GM04504 (cell line): ENCODE results near the gene FHIT.

Source experiments
- DNase-seq: peaks from one replicate; pipeline ENCODE4 v3.0.0-alpha.2; 2012; ENCODE audit warnings: low read depth

The FHIT gene

GRCh38 chr3:60216462-60217075, 1034.7 kb downstream of the FHIT start:
- DNase-seq = no peak

DNA sequence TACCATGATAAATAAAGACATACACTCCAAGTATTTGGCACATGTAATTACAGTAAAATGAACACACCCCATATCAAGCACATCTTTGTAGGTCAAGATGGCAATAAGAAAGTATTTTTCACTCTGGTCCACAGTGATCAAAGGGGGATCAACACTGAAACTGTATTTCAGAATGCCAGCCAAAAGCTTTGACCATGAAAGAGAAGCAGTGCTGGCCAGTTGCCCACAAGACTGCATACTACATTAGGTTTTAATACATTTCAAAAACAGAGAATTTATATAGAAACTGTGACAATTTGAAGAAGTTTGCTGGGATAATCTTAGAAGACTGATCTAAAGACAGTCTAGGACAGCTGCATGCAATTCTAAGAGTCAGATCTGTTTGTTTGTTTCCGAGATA, 1035.3 kb downstream of the FHIT start:
- no peak for DNase-seq

GRCh38 chr3:60207905-60208304, 1043.3 kb downstream of the FHIT start:
- DNase-seq = no peak

GRCh38 chr3:60206206-60206605, 1045.0 kb downstream of the FHIT start:
- no peak for DNase-seq

- DNase-seq = no peak
Observed at GRCh38 chr3:60202052-60202726, 1049.1 kb downstream of the FHIT start.

GRCh38 chr3:60199306-60199705, 1051.9 kb downstream of the FHIT start:
- DNase-seq = no peak

- no peak for DNase-seq
Observed at GRCh38 chr3:60198179-60198720, 1053.0 kb downstream of the FHIT start.

DNA sequence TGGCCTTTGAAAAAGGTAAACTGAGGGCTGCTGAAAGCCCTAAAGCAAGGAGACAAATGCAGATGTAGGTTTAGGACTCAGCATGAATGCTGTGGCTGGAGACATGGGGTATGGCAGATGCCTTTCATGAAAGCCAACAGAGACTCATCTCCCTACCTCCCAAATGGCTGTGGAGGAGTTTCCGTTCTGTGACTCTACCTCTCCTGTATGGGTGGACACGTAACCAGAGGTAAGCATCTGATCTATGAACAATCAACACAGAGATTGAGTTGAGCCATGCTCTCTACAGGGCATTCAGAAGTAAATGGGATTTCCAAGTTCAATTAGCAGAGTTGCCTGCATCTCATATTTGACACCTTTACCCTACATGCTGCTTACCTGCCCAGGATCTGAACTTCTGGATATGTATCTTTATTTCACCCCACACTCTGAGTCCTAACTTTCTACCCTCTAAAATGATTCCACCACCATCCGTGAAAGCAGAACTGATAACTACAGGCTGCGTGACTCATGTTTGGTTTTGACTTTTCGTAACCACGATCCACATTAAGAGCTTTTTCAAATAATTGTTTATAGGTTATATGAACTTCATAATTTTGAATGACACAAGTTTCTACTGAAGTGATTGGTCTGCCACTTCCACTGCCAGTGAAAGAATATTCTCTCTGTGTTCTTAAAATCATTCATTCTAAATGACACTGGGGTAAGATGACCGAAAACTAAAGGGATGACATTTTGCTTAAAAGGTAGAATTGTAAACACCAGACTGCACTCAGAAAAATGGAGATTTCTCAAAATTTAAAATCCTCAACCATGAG, 1058.7 kb downstream of the FHIT start:
- DNase-seq = no peak

DNA sequence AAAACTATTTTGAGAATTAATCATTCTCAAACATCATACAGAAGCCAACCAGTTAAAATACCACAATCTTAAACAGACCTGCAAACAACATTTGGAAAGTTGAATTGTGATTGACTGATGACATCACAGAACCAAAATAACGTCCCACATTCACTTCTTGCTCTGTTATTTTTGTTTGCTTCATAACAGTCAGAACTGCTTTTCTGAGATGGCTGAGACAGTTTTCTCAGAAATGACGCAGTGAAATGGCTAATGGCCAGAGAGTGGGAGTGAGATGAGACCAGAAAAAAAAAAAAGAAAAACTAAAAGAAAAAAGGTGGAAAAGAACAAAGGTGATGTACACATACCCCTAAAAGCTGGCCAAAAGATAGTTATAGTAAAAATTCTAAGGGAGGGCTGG, 1061.2 kb downstream of the FHIT start:
- no peak for DNase-seq

DNA sequence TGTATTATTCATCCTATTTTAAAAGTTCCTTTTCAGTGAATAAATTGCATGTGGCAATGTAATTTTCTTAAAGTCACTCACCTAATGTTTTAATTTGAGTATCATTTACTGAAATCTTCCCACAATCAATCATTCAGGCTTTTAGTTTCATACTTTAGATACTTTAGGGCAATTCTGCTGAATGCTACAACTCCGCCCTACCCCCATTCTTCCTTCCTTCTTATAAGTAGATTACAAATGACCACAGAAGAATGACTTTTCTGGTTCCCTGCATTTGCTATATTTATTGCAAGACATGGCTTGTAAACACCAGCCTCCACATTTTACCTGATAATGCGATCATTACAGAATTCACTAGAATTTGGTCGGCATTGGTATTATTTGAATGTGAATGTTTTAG, 1061.9 kb downstream of the FHIT start:
- DNase-seq = no peak

DNA sequence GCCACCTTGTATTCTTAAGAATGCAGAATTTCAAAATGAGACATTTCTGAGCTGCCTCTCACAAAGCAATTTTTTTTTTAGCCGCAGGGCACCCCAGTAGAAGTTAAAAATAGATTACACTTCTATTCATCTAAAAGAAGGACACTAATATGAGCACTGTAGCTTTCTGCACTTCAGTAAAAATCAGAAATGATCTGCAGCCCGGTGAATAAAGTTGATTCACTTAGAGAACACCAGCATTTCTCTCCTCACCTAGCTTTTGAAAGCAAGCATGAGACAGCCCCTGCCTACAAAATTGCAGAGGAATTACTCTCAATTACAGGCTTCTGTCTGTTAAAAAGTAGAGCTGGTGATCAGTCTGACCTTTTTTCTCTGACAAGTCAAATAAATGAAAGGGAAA, 1062.4 kb downstream of the FHIT start:
- no peak for DNase-seq

DNA sequence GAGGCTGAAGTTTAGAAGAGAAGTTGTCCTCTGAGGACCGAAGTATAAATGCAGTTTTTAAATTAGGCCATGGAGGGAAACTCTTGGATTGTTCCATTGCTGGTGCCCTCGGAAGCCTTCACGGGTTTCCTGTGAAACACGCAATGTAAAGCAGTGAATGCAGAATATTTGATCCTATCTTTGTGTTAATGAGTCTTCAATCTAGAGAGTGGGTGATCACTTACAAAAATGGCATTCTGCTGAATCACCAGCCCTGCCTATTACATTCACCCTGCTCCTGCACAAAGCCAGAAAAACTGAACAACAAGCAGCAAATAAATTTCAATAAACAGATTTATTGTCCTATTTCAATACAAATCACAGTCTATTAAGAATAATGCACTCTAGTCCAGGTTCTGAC, 1063.9 kb downstream of the FHIT start:
- DNase-seq = no peak

DNA sequence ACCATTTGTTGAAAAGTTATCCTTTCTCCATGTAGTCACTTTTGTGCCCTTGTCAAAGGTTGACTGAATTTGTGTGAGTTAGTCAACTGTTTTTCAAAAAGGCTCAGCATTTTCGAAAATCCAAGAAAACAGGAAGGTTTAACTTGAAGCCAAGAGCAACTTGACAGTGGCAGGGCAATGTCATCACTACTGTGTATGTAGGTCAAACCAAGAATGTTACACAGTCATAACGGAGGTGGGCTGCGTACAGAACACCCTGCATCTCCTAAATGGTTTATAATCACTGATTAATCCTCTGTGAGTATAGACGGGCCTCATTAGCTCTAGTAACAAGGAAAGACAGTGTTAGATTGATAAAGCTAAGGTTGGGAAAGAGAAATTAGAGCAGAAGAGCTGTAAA, 1064.9 kb downstream of the FHIT start:
- DNase-seq = no peak

DNA sequence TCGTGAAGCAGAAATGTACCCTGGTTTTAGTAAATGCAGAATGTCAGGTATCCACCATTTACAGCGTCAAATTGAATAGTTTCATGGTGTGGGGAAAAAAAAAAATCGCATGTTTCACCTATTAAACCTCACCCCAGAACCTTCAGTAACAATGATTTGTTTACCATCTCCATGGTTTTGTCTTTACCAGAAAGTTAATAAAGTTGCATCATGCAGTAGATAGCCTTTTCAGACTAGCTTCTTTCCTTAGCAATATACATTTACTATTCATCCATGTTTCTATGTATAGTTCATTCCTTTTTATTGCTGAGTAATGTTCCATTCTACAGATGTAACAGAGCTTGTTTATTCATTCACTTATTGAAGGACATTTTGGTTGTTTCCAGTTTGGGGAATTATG, 1066.1 kb downstream of the FHIT start:
- DNase-seq = no peak

DNA sequence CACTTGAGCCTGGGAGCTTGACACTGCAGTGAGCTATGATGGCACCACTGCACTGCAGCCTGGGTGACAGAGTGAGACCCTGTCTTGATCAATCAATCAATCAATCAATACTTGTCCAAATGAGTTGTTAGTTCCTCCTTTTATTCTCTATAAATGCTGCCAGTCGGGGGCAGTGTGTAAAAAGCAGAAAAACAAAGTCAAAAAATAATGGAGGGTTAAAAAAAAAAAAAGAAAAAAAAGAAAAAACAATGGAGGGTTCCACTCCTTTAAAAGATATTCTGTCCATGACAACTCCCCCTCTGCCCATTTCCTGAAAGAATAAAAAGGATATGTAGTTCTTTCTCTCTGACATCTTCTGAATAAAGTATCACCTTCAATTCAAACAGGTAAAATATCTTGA, 1068.6 kb downstream of the FHIT start:
- DNase-seq = no peak

DNA sequence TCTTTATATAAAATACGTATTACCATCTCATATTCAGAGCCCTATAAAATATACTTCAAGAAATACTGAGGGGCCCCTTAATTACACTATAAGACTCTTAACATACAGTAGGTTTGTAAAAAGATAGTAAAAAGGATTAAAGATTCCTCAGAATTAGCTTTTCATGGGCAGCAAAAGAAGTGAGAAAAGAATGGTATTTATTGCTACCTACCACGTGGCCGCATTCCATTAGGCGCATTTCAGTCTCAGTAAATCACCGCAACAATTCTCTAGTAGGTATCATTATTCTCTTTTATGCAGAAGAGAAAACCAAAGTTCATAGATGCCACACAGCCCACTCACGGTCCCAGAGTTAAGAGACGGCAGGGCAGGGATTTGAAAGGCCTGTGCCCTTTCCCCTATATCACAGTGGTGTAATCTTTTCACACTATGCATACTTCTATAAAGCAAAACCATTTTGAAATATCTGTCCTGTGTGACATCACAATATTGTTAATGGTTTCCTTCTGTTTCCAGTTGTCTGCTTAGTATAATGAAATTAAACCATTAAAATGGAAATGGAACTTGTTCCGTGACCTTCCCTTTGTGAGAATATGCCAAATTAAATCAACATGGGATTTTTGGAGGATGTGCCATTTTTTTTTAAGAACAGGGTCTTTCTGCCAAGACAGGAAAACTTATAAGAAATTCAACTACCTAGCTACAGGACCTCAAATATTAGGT, 1072.2 kb downstream of the FHIT start:
- DNase-seq = peak; percentile 31

DNA sequence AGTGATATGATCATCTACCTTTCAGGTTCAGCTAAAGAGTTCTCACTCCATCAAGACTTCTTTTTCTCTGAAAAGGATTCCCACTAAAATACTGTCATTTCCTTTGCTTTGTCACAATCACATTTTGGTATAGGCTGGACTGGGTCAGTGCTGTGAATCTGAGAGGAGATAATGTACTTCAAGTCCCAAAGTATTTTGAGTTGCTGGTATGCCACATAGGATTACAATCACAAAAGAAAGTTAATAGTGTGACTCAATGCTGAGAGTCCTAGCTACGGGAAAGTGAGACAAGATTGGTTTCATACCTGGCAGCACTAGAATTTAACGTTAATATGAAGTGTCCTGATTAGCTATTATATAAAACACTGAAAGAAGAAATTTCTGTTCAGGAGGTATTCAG, 1073.5 kb downstream of the FHIT start:
- no peak for DNase-seq

DNA sequence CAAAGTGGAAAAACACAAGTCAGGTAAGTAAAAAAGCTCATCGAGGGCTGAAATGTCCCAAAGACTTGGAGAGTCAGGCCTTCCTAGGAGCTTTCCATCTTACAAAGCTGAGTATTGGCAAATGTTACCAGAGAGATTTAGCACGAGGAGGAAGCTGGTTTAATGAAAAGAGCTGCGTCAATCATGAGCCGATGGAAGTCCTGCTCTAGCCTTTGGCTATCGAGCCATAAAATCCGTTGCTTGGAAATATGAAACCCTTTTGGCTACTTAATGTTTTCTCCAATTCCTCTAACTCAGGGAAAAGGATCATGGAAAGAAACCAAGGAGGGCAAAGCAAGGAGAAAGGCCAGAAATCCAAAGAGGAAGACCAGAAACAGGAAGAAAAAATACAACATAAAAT, 1074.6 kb downstream of the FHIT start:
- DNase-seq = no peak

GRCh38 chr3:60175680-60176079, 1075.6 kb downstream of the FHIT start:
- no peak for DNase-seq

- no peak for DNase-seq
Observed at GRCh38 chr3:60169755-60170154, 1081.5 kb downstream of the FHIT start.

DNA sequence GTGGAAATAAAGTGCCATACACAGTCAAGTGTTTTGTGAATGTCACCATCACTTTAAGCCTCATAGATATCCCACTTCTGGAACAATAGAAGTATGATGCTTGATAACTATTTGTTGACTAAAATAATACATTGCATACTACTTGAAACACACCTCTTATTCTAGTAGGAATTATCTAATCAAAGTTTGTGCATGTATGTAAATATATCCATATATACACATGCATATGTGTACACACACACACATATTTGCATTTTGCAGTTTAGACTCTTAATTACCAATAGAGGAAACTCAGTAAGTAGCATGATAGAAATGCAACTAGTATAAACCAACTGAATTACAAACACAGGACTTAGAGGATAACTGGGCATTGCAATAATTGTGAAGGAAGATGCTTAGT, 1084.1 kb downstream of the FHIT start:
- no peak for DNase-seq
